ENCODE results near the gene CASK.

The CASK gene

DNA sequence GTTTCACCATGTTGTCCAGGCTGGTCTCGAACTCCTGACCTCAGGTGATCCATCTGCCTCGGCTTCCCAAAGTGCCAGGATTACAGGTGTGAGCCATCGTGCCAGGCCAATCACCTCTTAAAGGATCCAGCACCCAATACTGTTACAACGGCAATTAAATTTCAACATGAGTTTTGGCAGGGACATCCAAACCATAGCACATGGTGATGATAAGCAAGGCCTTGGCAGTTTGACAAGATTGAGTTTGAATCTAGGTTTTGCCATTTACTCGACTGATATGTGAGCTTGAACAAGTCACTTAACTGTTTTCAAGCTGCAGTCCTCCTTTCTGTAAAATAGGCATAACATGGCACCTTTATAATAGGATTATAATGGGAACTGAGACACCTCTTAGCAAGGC, 115.3 kb downstream of the CASK start:
- DNase-seq (ENCODE audit: insufficient read length, low spot score) = no peak
- FAIRE-seq = no peak
- TF ChIP-seq CTCF (IDR thresholded peaks at IDR 0.05; ENCODE audit: insufficient read depth, missing control alignments) = no peak

- FAIRE-seq = no peak
- no peak for TF ChIP-seq CTCF (IDR thresholded peaks at IDR 0.05; ENCODE audit: insufficient read depth, missing control alignments)
- no peak for DNase-seq (ENCODE audit: insufficient read length, low spot score)
Observed at GRCh38 chrX:41802958-41803357, 120.4 kb downstream of the CASK start.

- FAIRE-seq (no peak), DNase-seq (ENCODE audit: insufficient read length, low spot score) (no peak)
- TF ChIP-seq CTCF (IDR thresholded peaks at IDR 0.05; ENCODE audit: insufficient read depth, missing control alignments) = no peak
Observed at GRCh38 chrX:41799661-41800060, 123.7 kb downstream of the CASK start.

DNA sequence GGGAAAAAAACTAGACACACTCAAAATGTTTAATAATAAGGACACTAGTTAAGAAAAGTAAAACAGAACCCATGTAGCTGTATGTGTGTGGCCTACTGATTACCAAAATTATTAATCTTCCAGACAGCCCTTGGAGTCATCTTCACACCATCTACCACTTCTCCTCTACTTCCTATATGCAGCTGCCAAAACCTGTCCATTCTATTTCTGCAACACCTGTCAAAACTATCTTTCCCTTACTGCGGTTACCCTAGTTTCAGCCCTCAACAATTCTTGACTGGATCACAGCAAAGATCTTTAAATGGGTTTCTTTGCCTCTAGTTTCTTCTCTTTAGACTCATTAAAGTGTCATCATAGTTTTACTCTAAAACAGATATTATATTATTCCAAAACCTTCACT, 126.8 kb downstream of the CASK start:
- DNase-seq (ENCODE audit: insufficient read length, low spot score) = no peak
- no peak for FAIRE-seq
- TF ChIP-seq CTCF (IDR thresholded peaks at IDR 0.05; ENCODE audit: insufficient read depth, missing control alignments) = no peak

GRCh38 chrX:41796046-41796445, 127.3 kb downstream of the CASK start:
- FAIRE-seq (no peak), DNase-seq (ENCODE audit: insufficient read length, low spot score) (no peak)
- TF ChIP-seq CTCF (IDR thresholded peaks at IDR 0.05; ENCODE audit: insufficient read depth, missing control alignments) = no peak

DNA sequence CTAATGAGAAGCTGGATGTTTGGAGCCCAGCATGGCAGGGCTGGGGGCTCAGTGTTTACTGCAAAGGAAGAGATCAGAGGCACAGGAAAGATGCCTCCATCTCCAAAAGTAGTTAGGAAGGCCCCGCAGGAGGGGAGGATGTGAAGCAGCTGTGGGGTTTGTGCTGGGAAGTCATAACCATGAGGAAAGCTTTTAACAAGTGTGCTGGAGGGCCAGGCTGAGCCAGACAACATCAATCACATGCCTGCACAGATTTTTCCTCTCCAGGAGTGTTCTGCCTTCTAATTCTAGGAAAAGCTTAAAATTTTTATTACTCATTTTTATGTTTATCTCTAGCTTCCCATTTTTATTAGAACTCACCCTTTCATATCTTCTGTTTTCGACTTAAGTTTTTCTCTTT, 134.0 kb downstream of the CASK start:
- FAIRE-seq (no peak), DNase-seq (ENCODE audit: insufficient read length, low spot score) (no peak)
- no peak for TF ChIP-seq CTCF (IDR thresholded peaks at IDR 0.05; ENCODE audit: insufficient read depth, missing control alignments)

DNA sequence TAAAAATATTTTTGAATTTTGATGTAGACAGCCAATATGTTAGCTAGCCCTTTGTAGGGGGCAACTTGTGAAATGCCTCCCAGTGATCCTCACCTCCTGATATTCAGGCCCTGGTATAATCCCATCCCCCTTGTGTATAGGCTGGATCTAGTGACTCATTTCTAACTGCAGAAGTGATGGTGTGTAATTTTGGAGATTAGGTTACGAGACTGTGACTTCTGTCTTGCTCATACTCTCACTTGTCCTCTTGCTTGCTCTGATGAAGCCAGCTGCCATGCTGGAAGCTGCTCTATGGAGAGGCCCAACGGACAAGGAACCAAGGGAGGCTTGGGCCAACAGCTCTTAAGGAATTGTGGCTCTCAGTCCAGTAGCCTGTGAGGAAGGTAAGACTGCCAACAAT, 137.7 kb downstream of the CASK start:
- no peak for TF ChIP-seq CTCF (IDR thresholded peaks at IDR 0.05; ENCODE audit: insufficient read depth, missing control alignments)
- DNase-seq (ENCODE audit: insufficient read length, low spot score) (no peak), FAIRE-seq (no peak)
